ENCODE measurements around the gene C10orf53.

The C10orf53 gene, protein sequence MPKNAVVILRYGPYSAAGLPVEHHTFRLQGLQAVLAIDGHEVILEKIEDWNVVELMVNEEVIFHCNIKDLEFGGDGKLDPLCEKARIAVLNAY

GRCh38 chr10:49679480-49679893 lies at the start of gene C10orf53:
C10orf53 (plus strand) TSS chr10:49679651; CDS start chr10:49679698, 47 bp downstream.
- in situ Hi-C loops (cut with MboI; ENCODE audit: low sequenced_read_pairs): no loop called here

DNA sequence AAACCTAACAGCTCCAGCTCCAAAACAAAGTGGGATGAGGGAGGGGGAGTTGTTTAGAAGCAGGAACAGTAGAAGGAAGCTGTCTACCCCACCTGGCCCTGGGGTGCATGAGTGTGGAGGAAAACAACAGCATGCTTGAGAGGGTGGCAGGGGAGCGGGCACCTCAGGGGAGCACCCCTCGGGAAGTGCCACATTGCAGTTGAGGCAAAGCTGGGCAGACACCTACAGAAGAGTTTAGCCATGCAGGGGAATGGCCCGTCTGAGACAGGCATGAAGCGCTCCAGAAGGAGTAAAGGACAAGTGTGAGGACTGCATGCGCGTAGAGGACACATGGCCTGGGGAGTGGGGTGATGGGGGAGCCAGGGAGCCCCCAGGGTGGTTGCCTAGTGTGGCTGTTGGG lies 47.5 kb upstream of the C10orf53 start:
- in situ Hi-C loops (cut with MboI; ENCODE audit: low sequenced_read_pairs): no loop called here

DNA sequence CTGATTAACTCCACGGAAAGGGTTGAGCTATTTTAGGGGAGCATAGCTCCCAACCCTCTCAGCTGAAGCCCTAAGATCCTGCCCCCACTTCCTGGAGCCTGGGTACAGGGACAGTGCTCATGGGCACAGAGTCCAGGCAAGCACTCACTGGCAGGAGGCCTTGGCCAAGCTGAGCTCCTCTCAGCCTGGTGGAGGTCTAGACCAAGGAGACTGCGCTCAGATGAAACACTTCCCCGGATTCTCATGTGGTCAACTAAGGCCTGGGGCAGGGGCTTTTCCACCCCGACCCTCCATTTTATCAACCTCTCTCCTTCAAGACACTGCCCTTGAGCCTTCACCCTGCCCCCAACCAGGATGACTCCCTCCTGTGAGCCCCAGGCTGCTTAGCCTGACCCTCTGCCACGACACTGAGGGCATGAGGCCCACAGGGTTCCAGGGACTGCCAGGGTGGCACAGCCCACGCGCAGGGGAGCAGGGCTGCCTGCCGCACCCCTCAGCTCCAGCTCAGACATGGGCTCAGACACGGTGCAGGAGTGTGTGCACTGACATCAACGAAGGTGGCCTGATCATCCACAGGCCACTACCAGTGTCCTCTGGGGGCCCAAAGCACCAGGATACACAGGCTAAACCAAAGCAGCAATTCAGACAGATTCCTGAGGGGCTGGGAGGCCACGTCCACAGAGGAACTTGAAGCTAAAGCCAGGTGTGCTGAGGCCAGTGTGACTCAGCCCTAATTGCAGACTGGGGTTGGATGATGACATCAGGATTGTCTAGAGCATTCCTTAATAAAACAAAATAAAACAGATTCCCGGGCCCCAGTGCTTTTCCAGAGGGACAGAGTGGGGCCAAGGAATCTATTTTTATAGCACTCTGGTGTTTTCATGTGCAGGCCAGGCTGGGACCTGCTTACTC lies 46.8 kb upstream of the C10orf53 start:
- in situ Hi-C loops (cut with MboI; ENCODE audit: low sequenced_read_pairs): no loop called here

- in situ Hi-C loops (cut with MboI; ENCODE audit: low sequenced_read_pairs): no loop called here
Measured at GRCh38 chr10:49633327-49634068, 46.0 kb upstream of the C10orf53 start.

DNA sequence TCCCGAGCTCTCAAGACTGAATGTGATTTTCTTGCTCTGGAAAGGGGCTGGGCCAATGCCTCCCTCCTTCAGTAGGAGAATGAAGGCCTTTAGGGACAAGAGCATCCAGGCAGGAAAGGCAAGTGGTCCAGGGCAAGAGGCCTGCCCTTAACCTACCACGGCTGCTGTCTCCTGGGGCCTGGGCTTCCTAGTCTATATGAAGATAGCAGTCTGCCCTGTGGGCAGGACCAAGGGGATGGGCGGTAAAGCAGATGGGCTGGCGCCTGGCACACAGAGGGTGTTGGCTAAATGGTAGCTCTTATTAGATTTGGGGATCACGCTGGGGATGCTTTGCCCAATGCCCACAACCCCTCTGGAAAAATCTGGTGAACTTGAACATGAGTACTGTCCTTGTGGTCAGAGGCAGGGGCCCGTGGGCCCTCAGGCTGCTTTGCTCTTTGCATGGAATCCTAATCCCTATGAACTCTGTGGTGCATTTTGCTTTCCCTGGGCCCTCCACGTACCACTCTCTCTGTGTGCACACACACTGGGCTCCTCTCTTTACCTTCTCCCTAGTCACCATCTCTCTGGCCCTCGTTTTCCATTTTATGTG lies 45.3 kb upstream of the C10orf53 start:
- in situ Hi-C loops (cut with MboI; ENCODE audit: low sequenced_read_pairs): no loop called here

DNA sequence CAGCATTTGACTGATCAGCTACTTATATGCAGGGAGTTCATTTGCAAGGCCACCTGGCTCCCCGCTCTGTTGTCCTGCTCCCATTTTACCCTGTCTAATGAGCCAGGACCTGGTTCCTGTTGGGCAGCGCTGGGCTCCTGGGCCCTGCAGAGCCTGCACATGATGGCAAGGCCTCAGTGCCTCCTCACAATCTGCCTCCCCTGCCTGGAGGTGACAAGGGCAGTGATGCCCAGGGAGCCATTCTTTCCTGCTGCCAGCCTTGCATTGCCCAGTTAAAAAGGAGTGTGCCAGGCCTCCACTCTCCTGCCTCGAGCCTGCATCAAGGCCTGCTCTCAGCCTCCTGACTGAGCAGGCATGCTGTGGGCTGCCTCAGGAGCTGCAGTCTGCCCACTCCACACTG lies 37.1 kb upstream of the C10orf53 start:
- in situ Hi-C loops (cut with MboI; ENCODE audit: low sequenced_read_pairs): no loop called here

DNA sequence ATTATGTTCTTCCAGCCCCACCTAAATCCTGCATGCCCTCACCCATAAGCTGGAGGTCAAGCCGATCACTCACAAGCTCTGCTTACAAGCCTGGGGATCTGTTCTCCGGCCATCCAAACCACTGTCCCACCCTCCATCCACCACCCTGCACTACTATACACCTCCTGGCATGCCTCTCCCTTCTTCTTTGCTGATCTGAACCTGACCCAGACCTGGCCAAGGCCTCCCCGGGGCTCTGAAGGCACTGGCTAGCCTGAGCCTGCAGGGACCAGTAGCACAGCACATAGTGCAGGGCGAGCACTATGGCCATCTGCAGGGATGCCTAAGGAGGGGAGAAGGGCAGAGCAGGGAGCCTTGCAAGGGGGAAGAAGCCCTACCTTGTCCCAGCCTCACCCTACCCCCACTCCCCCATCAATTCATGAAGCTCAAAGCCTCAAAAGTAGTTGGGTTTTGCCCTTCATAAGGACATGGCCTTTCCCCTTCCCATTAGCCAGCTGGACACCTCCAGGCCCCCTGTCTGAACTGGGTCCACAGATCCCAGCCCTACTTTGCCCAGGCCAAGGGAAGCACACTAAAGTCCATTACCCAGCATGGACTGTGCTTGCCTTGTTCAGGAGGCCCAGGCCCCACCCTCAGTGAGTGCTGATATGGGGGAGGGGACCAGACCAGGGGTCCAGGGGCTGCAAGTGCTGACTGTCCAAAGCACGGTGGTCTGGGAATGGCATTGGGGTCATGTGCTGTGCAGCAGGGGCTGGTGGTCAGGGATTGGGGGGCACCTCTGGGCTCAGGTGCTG lies 36.0 kb upstream of the C10orf53 start:
- in situ Hi-C loops (cut with MboI; ENCODE audit: low sequenced_read_pairs): no loop called here

DNA sequence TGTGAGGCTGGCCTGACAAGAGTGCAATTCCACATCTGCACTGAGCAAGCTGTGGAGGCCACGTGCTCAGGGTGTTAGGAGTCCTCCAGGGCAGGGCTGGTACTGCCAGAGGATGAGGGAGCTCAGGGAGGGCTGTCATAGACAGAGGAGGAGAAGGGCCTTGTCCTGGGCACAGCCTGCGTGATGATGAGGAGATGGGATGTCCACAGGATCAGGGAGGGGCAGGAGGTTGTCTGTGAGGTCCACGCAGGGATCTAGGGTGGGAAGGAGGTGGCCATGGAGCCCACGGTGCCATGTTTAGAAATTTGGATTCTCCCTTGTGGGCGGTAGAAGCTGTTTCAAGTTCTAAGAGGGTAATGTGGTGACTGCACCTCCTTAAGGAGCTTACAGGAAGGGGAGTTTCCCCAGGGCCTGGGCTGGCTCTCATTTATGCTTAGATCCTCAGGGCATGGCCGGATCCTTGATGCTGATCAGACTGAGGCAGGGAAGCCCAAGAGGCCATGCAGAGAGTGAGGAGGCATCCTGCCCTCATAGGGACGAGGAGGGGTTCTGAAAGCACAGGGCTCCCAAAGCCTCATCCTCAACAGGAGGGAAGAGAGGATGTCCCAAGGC lies 35.3 kb upstream of the C10orf53 start:
- in situ Hi-C loops (cut with MboI; ENCODE audit: low sequenced_read_pairs): no loop called here

GRCh38 chr10:49645417-49645816 lies 34.0 kb upstream of the C10orf53 start:
- in situ Hi-C loops (cut with MboI; ENCODE audit: low sequenced_read_pairs): no loop called here

DNA sequence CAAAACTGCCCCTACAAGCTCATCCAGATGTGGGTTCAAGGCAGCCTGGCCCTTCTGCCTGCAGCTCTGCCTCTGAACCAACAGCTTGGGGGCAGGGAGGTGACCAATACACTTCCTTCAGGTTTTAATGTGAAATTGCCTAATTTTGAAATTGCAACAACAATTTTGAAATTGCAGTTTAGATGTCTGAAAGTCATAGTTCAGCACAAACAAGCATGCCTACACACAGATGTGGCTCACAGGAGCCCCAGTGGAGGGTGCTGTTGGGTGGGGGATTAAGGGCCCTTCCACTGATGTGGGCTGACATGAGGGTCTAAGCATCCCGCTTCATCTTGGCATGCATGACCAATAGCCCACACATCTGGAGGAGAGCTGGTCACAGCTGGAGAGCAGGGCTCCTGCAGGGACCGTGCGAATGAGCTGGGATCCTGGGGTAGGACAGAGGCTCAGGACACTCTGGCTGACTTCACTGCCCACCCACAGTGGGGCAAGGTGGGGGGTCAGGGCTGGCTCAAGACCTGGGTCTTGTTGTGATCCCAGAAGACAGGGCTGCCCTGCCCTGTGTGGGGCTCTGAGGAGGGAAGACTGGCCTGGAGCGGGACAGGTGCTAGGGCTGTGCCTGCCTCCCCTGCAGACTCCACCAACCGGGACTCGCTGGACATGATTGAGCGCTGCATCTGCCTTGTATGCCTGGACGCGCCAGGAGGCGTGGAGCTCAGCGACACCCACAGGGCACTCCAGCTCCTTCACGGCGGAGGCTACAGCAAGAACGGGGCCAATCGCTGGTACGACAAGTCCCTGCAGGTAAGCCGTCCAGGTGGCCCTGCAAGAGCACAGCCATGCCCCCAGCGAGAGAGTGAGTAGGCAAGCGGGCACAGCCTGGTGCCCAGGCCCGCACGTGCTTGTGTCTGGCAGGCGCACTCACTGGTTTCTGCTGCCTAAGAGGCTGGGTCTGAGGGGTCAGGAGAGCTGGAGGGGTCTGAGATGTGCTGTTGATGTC lies 33.3 kb upstream of the C10orf53 start:
- in situ Hi-C loops (cut with MboI; ENCODE audit: low sequenced_read_pairs): no loop called here

DNA sequence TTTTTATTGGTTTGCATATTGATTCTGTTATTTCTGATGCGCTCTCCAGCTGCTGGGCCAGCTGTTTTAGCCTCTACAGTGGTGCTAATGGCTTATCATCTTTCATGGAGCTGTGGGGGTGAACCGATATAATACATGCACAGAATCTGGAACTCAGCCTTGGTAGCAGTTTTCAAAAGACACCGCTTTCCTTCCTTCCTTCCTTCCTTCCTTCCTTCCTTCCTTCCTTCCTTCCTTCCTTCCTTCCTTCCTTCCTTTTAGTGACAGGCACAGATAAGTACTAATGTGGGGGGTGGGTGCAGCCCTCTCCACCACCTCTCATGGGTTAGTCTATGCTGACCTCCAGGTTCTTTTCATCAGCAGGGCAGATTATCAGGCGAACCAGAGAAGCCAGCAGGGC lies 31.9 kb upstream of the C10orf53 start:
- in situ Hi-C loops (cut with MboI; ENCODE audit: low sequenced_read_pairs): no loop called here

- in situ Hi-C loops (cut with MboI; ENCODE audit: low sequenced_read_pairs): no loop called here
Measured at GRCh38 chr10:49647985-49648795, 31.3 kb upstream of the C10orf53 start.

DNA sequence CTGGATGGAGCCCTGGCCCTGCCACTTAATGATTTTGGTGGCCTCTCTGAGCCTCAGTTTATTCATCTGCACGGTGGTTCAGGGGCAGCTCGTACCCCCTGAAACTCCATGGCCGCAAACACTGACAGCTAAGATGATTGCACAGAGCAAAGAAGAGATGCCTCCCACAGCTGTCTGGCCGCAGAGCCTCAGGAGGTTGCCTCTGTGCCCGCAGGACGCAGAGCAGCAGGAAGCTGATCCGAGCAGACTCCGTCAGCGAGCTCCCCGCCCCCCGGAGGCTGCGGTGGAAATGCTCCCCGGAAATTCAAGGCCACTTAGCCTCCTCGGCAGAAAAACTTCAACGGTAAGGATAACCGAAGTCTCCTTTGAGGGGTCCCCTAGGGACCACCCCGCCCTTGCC lies 30.2 kb upstream of the C10orf53 start:
- in situ Hi-C loops (cut with MboI; ENCODE audit: low sequenced_read_pairs): no loop called here

DNA sequence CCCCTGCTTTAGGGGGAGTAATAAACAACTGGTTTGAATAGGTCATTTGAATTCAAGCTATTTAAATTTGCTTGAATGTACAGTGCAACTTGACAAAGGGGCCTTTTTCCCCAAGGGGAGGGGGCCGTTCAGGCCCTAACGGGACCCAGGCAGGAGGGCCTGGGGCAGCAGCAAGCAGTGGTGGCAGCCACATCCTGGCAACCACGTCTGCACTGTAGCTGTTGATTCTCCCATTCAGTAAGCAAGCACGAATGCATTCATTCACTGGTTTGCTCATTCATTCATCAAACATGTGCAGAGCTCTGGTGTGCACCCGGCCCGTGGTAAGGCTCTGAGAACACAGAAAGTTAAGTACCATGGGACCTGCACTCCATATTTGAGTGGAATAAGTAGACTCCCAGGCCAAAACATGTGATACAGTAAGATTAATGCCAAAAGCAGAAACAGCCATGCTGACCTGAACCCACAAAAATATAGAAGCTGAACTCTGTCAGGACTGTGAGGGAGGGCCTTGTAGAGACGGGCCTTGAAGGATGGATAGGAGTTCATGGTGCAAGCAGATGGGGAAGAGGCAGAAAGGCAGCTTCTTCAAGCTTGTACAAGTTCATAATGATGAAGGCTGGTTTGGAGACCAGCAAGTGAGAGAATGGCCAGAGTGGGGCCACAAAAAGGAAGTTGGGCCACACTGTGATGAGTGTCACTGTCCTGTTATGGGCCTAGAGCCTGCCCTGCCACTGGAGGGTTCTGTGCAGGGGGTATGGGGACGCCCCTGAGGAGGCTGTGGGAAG lies 29.3 kb upstream of the C10orf53 start:
- in situ Hi-C loops (cut with MboI; ENCODE audit: low sequenced_read_pairs): no loop called here

DNA sequence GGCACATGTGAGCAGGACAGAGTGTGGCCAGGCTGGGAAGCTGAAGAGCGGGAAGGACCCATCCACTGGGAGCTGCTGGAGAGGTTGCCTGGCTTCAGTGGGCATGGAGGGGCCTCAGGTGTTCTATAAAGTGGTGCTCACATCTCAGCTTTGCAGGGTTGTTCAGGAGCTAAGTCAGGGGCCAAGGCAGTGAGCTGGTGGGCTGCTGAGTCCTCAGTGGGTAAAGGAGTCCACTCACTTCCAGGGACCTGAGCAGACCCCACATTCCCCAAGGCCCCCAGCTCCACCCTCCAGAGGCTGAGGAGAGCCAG lies 28.8 kb upstream of the C10orf53 start:
- in situ Hi-C loops (cut with MboI; ENCODE audit: low sequenced_read_pairs): no loop called here

DNA sequence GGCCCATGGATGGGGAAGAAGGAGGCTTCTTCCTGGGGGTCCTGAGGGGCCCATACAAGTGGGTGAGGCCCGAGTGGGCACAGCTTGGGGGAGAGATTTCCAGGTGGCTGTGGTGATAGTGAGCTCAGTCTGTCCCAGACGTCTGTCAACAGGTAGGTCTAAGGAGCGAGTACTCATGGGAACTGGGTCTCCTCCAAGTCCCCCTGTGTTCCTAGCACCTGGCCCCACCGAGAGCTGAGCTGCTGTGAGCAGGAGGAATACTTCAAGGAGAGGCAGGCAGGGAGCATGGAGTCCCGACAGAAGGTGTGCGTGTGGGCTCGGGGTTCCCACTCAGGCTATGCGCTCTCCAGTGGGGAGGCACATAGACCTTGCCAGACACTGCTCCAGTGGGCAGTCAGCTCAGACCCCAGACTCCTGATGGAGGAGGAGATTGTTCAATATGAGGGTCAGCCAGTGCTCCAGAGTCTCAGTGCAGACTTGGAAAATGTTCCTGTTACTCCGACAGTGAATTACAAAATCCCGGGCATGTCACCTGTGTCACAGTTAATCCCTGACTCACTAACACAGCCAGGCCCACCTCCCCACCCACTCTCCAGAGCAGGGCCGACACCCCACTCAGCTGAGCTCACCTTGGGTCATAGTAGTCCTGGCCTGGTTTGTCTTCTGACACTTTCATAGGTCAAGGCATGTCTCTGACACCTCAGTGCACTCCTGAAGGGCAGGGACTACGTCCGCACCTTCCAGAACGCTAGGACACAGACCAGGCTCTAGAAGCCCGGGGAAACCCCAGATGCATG lies 28.2 kb upstream of the C10orf53 start:
- in situ Hi-C loops (cut with MboI; ENCODE audit: low sequenced_read_pairs): no loop called here

GRCh38 chr10:49651917-49652316 lies 27.5 kb upstream of the C10orf53 start:
- in situ Hi-C loops (cut with MboI; ENCODE audit: low sequenced_read_pairs): no loop called here

All from hTERT RPE-1 (cell line).